Measurements from ENCODE around the gene GPR4. TPM values are rescaled to one million over a fixed set of nuclear protein-coding genes. Genes with fewer than 3 reads are reported as not detected.

GPR4 gene
- total and polyA plus RNA-seq, 8 donors: 2.4 to 9.5 (median 4.4) TPM

DNA sequence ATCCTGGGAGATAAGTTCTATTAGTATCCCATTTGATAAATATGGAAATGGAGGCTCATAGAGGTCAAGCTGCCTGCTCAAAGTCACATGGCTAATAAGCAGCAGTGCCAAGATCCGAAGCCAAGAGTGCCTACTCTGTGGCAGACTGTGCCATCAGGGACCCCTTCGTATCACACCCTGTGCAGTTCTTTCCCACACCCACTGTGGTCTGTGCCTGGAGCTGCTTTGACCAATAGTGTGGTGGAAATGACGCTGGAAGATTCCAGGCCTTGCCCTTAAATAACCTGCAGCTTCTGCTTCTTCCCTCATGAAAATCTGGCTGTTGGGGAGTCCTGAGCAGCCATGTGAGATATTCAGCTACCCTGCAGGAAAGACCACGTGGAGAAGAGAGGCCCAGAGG is 27.5 kb downstream of the GPR4 start:
- no peak for ATAC-seq
- intact Hi-C loops (cut with DNase I): no loop called here

DNA sequence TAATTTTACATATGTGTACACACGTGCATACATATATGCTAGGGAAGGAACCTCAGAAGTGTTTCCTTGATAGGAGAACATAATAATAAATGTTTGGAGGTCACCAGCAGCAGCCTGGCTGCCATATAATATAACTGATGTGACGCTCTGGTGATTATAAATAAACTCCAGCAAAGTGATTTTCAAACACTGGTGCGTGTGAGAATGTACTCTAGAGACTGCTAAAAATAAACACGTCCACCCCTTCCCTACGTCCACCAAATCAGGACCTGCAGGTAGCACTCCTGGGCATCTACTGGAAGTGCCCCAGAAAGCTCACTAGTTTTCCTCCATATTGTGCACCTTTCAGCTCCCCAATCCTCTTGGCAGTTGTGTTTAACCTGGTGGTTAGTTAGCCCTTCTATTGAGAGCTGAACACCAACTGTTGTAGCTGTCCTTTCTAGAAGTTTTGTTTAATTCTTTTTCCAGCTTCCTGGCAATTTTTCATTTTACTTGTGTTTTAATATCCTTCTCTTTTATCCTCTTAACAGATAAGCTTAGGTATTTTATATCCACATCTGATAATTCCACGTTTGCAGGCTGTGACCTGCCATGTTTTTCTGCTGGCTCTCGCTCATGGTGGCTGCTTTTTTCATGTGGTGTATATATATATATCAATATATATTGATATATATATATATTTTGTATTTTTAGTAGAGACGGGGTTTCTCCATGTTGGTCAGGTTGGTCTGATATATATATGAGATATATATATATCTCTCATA is 30.4 kb downstream of the GPR4 start:
- intact Hi-C loops (cut with DNase I): no loop called here
- Histone ChIP-seq H3K4me3 (no peak overlapping the region), H3K27ac (no peak overlapping the region), H3K27me3 (no peaks in the 10 kb centered on the region), H3K36me3 (no peaks in the 10 kb centered on the region), H3K9me3 (no peaks in the 10 kb centered on the region), H3K4me1 (peaks cover 1 to 15% of the 10 kb centered on the region in 2 donors)
- TF ChIP-seq, protein P1, sequence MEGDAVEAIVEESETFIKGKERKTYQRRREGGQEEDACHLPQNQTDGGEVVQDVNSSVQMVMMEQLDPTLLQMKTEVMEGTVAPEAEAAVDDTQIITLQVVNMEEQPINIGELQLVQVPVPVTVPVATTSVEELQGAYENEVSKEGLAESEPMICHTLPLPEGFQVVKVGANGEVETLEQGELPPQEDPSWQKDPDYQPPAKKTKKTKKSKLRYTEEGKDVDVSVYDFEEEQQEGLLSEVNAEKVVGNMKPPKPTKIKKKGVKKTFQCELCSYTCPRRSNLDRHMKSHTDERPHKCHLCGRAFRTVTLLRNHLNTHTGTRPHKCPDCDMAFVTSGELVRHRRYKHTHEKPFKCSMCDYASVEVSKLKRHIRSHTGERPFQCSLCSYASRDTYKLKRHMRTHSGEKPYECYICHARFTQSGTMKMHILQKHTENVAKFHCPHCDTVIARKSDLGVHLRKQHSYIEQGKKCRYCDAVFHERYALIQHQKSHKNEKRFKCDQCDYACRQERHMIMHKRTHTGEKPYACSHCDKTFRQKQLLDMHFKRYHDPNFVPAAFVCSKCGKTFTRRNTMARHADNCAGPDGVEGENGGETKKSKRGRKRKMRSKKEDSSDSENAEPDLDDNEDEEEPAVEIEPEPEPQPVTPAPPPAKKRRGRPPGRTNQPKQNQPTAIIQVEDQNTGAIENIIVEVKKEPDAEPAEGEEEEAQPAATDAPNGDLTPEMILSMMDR (IDR thresholded peaks at IDR 0.05): no peak
- no peak for ATAC-seq
- no peak for DNase-seq

More for the DNA sequence above, 27.5 kb downstream of the GPR4 start:
- H3K9me3 ChIP-seq: no peaks in the 10 kb centered on the region
- no peaks in the 10 kb centered on the region for H3K27me3 ChIP-seq
- no peak overlapping the region for H3K4me3 ChIP-seq
- H3K36me3 ChIP-seq: no peaks in the 10 kb centered on the region
- TF ChIP-seq, protein P1 (IDR thresholded peaks at IDR 0.05): no peak
- no peak overlapping the region for H3K27ac ChIP-seq
- DNase-seq: no peak
- H3K4me1 ChIP-seq: peaks cover 9 to 13% of the 10 kb centered on the region in 2 donors

DNA sequence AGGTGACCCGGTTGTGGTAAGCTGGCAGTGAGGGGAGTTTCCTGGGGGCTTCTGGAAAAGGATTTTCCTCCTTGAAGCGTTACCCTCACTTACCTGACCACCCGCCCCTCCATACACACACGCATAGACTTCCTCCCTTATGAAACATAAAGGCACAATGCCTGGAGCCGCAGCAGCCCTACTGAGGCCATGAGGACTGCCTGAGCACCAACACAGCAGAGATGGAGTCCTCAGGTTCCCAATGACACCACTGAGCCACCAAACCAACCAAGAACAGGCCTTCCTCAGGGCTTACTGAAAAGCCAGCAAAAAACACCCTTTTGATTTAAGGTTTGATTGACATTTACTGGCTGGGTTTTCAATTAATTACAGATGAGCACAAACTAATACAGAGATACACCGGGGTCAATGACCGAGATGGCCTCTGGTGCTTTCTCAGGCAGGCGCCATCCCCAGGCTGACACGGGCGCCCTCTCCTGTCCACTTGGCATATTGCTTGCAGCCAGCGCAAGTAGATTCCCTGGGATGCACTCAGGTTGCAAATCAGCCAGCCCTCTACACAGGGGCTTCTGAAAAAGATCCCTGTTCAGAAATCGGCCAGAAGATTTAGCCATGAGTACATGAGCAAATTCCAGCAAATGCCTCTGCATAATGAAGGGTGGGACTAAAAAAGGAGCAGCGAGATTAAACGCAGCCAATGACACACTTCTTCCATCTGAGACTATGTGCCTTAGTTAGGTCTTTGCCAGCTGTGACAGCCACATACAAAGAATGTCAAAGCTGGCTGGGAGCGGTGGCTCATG is 32.2 kb downstream of the GPR4 start:
- TF ChIP-seq, protein P1 (IDR thresholded peaks at IDR 0.05): peak; percentile 45 to 74
- Histone ChIP-seq H3K9me3 (no peaks in the 10 kb centered on the region), H3K27me3 (no peaks in the 10 kb centered on the region), H3K27ac (no peak overlapping the region), H3K36me3 (no peaks in the 10 kb centered on the region), H3K4me1 (peaks cover 0 to 15% of the 10 kb centered on the region in 2 donors), H3K4me3 (no peak overlapping the region)
- intact Hi-C loops (cut with DNase I): no loop called here
- ATAC-seq (peak; percentile 87), DNase-seq (peak in 2 of 4 donors; percentile 50 to 89)

DNA sequence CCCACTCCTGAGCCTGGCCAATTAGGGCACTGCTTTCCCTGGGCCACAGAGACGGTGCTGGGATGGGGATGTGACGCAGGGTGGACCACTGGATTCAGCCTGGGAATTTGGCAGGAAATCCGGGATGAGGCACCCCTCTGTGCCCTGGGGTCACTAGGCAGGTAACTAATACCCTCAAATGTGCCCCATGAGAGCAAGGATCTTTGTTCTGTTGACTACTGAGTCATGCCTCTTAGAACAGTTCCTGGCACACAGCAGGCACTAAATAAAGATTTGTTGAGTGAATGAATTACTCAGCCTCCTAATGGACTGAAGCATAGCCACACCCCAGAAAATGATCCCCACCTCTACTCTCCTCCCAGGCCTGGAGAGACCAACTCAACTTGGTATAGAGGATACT is 33.3 kb downstream of the GPR4 start:
- Histone ChIP-seq H3K27ac (no peak overlapping the region), H3K4me3 (no peak overlapping the region), H3K9me3 (no peaks in the 10 kb centered on the region), H3K4me1 (peaks cover 0 to 15% of the 10 kb centered on the region in 2 donors), H3K36me3 (no peaks in the 10 kb centered on the region), H3K27me3 (no peaks in the 10 kb centered on the region)
- peak; percentile 91 for ATAC-seq
- TF ChIP-seq, protein P1 (IDR thresholded peaks at IDR 0.05): no peak
- intact Hi-C loops (cut with DNase I): no loop called here
- peak in 1 of 4 donors; percentile 22 for DNase-seq

DNA sequence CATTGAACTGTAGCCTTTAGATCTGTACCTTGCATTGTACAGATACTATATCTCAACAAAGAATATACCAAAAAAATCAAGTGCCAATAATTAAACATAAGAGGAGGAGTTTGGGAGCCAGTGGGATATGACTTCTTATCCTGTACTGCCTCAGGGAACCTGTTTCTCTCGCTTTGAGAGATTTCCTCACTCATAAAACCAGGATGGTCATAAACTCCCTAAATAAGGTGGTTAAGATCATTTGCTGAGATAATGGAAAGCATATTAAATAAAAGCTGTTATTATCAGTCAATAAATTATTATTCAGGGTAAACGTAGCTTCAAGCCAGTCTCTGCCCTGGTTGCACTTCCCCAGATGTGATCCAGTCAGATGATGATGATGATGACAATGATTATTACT is 34.4 kb downstream of the GPR4 start:
- Histone ChIP-seq H3K36me3 (no peaks in the 10 kb centered on the region), H3K4me1 (peaks cover 0 to 15% of the 10 kb centered on the region in 2 donors), H3K4me3 (no peak overlapping the region), H3K27me3 (no peaks in the 10 kb centered on the region), H3K27ac (no peak overlapping the region), H3K9me3 (no peaks in the 10 kb centered on the region)
- intact Hi-C loops (cut with DNase I): no loop called here
- ATAC-seq (no peak), DNase-seq (no peak)
- TF ChIP-seq, protein P1 (IDR thresholded peaks at IDR 0.05): no peak

Measured in left lung (tissue), 10 donors.